ENCODE data around the gene ARL6.

The ARL6 gene

GRCh38 chr3:97838393-97838792 lies 73.8 kb downstream of the ARL6 start:
- no peak for DNase-seq (ENCODE audit: low read depth)
- H3K4me3 ChIP-seq (ENCODE audit: low read depth, low read length), result no peak overlapping the region
- TF ChIP-seq CTCF (IDR thresholded peaks at IDR 0.05; ENCODE audit: low read depth, low read length, missing control alignments), result no peak

- H3K4me3 ChIP-seq (ENCODE audit: low read depth, low read length), result no peak overlapping the region
- no peak for TF ChIP-seq CTCF (IDR thresholded peaks at IDR 0.05; ENCODE audit: low read depth, low read length, missing control alignments)
Observed at GRCh38 chr3:97839944-97840343, 75.4 kb downstream of the ARL6 start.

GRCh38 chr3:97841304-97841703 lies 76.7 kb downstream of the ARL6 start:
- no peak for TF ChIP-seq CTCF (IDR thresholded peaks at IDR 0.05; ENCODE audit: low read depth, low read length, missing control alignments)

More at GRCh38 chr3:97839944-97840343, 75.4 kb downstream of the ARL6 start:
- DNase-seq (ENCODE audit: low read depth), result no peak

GRCh38 chr3:97841956-97842355 lies 77.4 kb downstream of the ARL6 start:
- no peak for DNase-seq (ENCODE audit: low read depth)
- H3K4me3 ChIP-seq (ENCODE audit: low read depth, low read length), result no peak overlapping the region
- no peak for TF ChIP-seq CTCF (IDR thresholded peaks at IDR 0.05; ENCODE audit: low read depth, low read length, missing control alignments)

More at GRCh38 chr3:97841304-97841703, 76.7 kb downstream of the ARL6 start:
- no peak overlapping the region for H3K4me3 ChIP-seq (ENCODE audit: low read depth, low read length)
- DNase-seq (ENCODE audit: low read depth), result no peak

GRCh38 chr3:97848779-97849178 lies 84.2 kb downstream of the ARL6 start:
- H3K4me3 ChIP-seq (ENCODE audit: low read depth, low read length), result no peak overlapping the region
- DNase-seq (ENCODE audit: low read depth), result no peak
- no peak for TF ChIP-seq CTCF (IDR thresholded peaks at IDR 0.05; ENCODE audit: low read depth, low read length, missing control alignments)

All from GM12864 (cell line).